ENCODE measurements around the gene RARB.

The RARB gene

DNA sequence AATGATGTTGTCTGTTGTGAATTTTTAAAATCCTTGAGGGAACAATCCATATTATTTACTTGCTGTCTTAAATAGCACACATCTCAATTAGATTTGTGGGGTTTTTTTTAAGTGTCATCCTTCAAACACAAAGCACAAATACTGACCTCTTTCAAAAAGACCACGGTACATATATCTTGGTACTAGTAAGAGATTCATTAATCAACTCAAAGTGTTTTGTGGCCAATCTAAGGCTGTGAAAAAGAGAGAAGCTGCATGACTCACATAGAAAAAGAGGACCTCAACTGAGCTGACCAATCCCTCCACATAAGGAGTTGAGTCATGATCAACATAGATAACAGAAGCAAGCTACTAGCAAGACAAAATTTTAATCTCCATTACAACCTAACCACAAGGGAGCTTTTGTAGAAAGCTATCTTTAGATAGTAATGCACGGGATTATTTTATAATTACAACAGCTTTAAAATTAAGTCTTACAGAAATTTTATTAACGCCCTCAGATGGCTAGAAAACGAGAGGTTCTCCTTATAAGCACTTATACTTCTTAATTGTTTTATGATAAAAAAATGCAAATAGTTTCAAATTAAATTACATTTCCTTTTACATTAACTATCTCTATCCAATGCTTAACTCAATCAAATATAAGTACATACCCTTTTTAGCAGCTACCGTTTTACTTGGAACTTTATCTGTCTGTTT, 176.2 kb downstream of the RARB start:
- DNase-seq (ENCODE audit: low read depth) = no peak

GRCh38 chr3:25610167-25610566, 182.1 kb downstream of the RARB start:
- DNase-seq (ENCODE audit: low read depth) = no peak

- DNase-seq (ENCODE audit: low read depth) = no peak
These were observed 182.7 kb downstream of the RARB start for GRCh38 chr3:25610779-25611178.

GRCh38 chr3:25611193-25611592, 183.1 kb downstream of the RARB start:
- no peak for DNase-seq (ENCODE audit: low read depth)

DNA sequence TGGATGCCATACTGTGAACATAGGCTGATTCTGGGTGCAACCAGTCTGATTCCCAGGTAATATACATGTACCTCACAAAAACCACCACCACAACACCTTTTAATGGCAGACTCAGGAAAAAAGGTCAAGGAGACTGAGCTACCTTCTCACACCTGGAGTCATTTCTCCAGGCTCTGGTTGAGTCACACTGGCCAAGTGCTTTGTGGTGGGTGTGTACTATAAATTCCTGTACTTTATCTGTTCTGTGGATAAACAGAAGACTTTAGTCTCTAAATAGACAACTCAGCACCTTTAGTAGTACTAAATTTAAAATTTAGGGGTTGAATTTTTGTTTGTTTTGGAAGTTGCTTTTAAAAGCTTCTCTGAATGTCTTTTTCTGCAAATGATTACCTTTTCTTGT, 190.0 kb downstream of the RARB start:
- no peak for DNase-seq (ENCODE audit: low read depth)

GRCh38 chr3:25619382-25619781, 191.3 kb downstream of the RARB start:
- DNase-seq (ENCODE audit: low read depth) = no peak

DNA sequence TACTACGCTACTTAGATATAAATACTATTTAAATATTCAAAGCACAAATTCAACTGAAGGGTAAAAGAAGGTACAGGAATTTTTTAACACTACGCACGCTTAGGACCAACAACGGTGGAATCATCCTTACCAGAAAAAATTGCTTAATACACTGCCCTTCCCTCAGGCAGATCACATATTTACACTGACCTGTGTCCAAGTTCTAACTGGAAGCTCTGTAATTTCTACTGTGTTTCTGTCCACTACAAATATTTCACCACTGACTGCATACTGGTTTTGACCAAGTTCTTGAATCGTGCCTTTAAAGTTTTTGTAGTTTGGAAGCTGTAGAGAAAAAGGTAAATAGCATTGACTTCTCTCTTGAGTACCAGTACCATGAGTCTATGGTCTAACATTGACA, 192.4 kb downstream of the RARB start:
- no peak for DNase-seq (ENCODE audit: low read depth)

GRCh38 chr3:25621087-25621486, 193.0 kb downstream of the RARB start:
- DNase-seq (ENCODE audit: low read depth) = no peak

DNA sequence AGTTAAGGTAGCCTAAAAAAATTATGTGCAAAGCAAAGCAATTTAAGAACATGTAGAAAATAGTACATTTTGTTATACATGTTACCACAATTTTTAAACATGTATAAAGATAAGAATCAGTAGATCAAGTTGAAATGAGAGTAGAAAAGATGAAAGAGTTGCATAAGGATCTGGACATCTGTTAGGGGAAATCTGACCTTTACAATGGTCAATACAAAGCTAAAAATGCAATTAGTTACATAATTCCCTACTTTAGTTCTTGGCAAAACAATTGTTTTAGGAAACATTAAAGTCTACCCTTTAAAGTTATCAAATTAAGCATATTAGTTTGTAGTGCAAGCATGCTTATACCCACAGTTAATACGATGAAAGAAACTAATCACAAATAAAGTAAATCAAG, 203.9 kb downstream of the RARB start:
- no peak for DNase-seq (ENCODE audit: low read depth)

DNA sequence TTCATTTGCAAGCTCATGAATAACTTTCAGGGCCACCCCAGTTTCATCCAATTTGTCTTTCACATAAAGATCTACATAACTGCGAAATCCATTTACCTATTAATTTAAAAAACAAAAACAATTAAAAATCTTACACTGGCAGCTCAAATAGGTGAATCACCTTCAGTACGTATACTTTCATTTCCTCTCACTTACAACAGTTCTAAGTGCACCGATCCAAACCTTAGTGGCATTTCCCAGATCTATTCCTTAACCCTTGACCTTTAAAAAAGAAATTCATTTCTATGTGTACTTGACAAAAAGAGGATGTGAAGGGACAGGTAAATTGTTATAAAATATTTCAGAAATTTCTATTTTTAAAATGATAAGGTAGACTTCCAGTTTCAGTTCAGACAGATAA, 205.9 kb downstream of the RARB start:
- DNase-seq (ENCODE audit: low read depth) = no peak

DNA sequence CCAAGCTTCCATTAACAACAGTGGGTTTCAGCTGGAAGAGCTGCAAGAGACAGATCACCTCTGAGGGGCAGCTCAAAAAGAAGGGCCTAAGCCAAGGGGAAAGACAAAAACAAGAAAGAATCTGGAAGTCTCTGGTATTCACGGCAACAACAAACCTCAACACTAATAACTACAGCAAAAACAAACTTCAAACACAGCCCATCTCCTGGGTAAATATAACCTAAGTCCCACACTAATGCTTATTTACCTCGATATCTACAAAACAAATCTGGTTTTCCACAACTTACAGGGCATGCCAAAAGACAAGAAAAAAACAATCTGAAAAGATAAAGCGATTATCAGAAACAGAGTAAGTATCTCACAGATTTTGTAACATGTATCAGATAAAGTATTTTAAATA, 207.0 kb downstream of the RARB start:
- DNase-seq (ENCODE audit: low read depth) = no peak
